GM12872 (cell line): ENCODE results near the gene GAP43.

Experiments
- CTCF ChIP-seq: IDR thresholded peaks from 3 replicates; pipeline ENCODE4 v1.5.1; 2011; ENCODE audit warnings: low read depth, mild to moderate bottlenecking, low read length, moderate library complexity; ENCODE audit not compliant: insufficient read depth

The GAP43 gene

GRCh38 chr3:115623044-115623868 is at the start of gene GAP43:
Gene GAP43, plus strand, starts transcription at chr3:115623510. Its CDS starts 180 bp downstream, at chr3:115623690.
- no peak for TF ChIP-seq CTCF

GRCh38 chr3:115576325-115576875 is 46.9 kb upstream of the GAP43 start:
- no peak for TF ChIP-seq CTCF

- no peak for TF ChIP-seq CTCF
These were observed 46.3 kb upstream of the GAP43 start for GRCh38 chr3:115577000-115577399.

GRCh38 chr3:115578331-115578730 is 45.0 kb upstream of the GAP43 start:
- TF ChIP-seq CTCF, result no peak

GRCh38 chr3:115580566-115580965 is 42.7 kb upstream of the GAP43 start:
- TF ChIP-seq CTCF, result no peak

GRCh38 chr3:115581362-115582135 is 41.8 kb upstream of the GAP43 start:
- TF ChIP-seq CTCF, result no peak
